OCI-LY7 (cell line): ENCODE results near the gene CLDN16. TPM values are rescaled to one million over a fixed set of nuclear protein-coding genes. Genes with fewer than 3 reads are reported as not detected.

Source experiments
- BruUV-seq: library from RNA; stranded (reverse); fragments of 400-500 nt; replicated peaks from 2 replicates; lab custom pipeline; 2021; lab: Mats Ljungman, UMichigan
- CTCF ChIA-PET: fragments of 300-600 bp; sonication (Branson Sonifier 250); formaldehyde crosslinking; loops from one replicate; lab custom pipeline; 2022; ENCODE audit warnings: antibody characterized with exemption; ENCODE audit not compliant: unreplicated experiment; lab: Charles Lee
- POLR2A ChIA-PET: fragments of 300-600 bp; sonication (Branson Sonifier 250); formaldehyde crosslinking; loops from one replicate; lab custom pipeline; 2022; ENCODE audit warnings: antibody characterized with exemption; lab: Charles Lee
- DNase-seq: peaks from one replicate; pipeline ENCODE4 v3.0.0-alpha.2; 2015; ENCODE audit warnings: low spot score
- H2AFZ ChIP-seq: fragments of 200-600 bp; sonication (generic), shearing (Covaris generic); 2 replicates; pipeline ENCODE4 v1.6.1; 2014; ENCODE audit warnings: mild to moderate bottlenecking, antibody characterized with exemption, low read length, moderate library complexity
- H3K27ac ChIP-seq: fragments of 200-600 bp; sonication (generic); 2 replicates; pipeline ENCODE4 v1.5.1; 2014; ENCODE audit warnings: mixed run types, low read depth, mild to moderate bottlenecking, moderate library complexity, low read length, inconsistent platforms; ENCODE audit not compliant: poor library complexity, severe bottlenecking
- H3K36me3 ChIP-seq: fragments of 200-600 bp; sonication (generic); 2 replicates; pipeline ENCODE4 v1.6.1; 2014; ENCODE audit warnings: mild to moderate bottlenecking, antibody characterized with exemption, low read length, moderate library complexity, mixed read lengths; ENCODE audit not compliant: insufficient read depth
- H3K4me1 ChIP-seq: fragments of 200-600 bp; sonication (generic); 2 replicates; pipeline ENCODE4 v1.5.1; 2014; ENCODE audit warnings: mild to moderate bottlenecking, low read length; ENCODE audit not compliant: insufficient read depth, poor library complexity, severe bottlenecking
- H3K4me2 ChIP-seq: fragments of 200-600 bp; sonication (generic); 2 replicates; pipeline ENCODE4 v1.6.1; 2014; ENCODE audit warnings: mild to moderate bottlenecking, low read length
- H3K4me3 ChIP-seq: fragments of 200-600 bp; sonication (generic); 2 replicates; pipeline ENCODE4 v1.5.1; 2014; ENCODE audit warnings: mild to moderate bottlenecking, low read depth, low read length; ENCODE audit not compliant: poor library complexity, severe bottlenecking
- H3K79me2 ChIP-seq: fragments of 200-600 bp; sonication (generic); 2 replicates; pipeline ENCODE4 v1.6.1; 2016; ENCODE audit warnings: low read depth, mild to moderate bottlenecking, low read length, moderate library complexity, mixed read lengths; ENCODE audit not compliant: insufficient read depth
- H3K9me2 ChIP-seq: fragments of 200-600 bp; sonication (generic); 2 replicates; pipeline ENCODE4 v1.6.1; 2016; ENCODE audit warnings: mild to moderate bottlenecking, low read length, mixed read lengths; ENCODE audit not compliant: insufficient read depth
- H3K9me3 ChIP-seq: fragments of 200-600 bp; sonication (generic); 2 replicates; pipeline ENCODE4 v1.6.1; 2014; ENCODE audit warnings: mild to moderate bottlenecking, mixed run types, low read length, mixed read lengths
- H4K20me1 ChIP-seq: fragments of 200-600 bp; sonication (generic); 2 replicates; pipeline ENCODE4 v1.6.1; 2014; ENCODE audit warnings: mild to moderate bottlenecking, antibody characterized with exemption, low read length, moderate library complexity, mixed read lengths; ENCODE audit not compliant: insufficient read depth
- EZH2phosphoT487 ChIP-seq: fragments of 200-600 bp; sonication (generic); IDR thresholded peaks from 2 replicates; pipeline ENCODE4 v1.6.1; 2018; ENCODE audit warnings: low read depth, borderline replicate concordance, mild to moderate bottlenecking, mixed run types, antibody characterized with exemption, low read length, moderate library complexity, mixed read lengths
- intact Hi-C: fragments of 100-400 bp; cut with micrococcal nuclease; formaldehyde crosslinking; loops from one replicate; pipeline ENCODE4 v1.10.0; 2022; ENCODE audit not compliant: unreplicated experiment
- total RNA-seq, 2 experiments: library from RNA; depleted of rRNA in 1 of 2; stranded (reverse); fragments of >200 nt in 1 of 2; shearing (Covaris generic) in 1 of 2; gene quantifications; 2 replicates each; pipeline ENCODE4 v1.2.3, GENCODE V29; 2014 to 2022
- TF ChIP-seq, protein P1 (sequence below): fragments of 200-600 bp; sonication (generic); conservative IDR thresholded peaks from 2 replicates; pipeline ENCODE4 v1.5.1; 2014; ENCODE audit warnings: mild to moderate bottlenecking, antibody characterized with exemption, low read length, moderate library complexity, mixed read lengths

The CLDN16 gene
- total RNA-seq, 2 experiments from 2014 or later, result not detected

- no peaks in the 10 kb centered on the region for H4K20me1 ChIP-seq
- H3K79me2 ChIP-seq, result no peaks in the 10 kb centered on the region
- no peak overlapping the region for H2AFZ ChIP-seq
- H3K4me2 ChIP-seq, result no peak overlapping the region
- no peak for DNase-seq
- intact Hi-C loops, result no loop called here
- H3K9me2 ChIP-seq, result no peaks in the 10 kb centered on the region
- CTCF ChIA-PET, result no interaction called here
- no peaks in the 10 kb centered on the region for H3K9me3 ChIP-seq
- TF ChIP-seq, protein P1, sequence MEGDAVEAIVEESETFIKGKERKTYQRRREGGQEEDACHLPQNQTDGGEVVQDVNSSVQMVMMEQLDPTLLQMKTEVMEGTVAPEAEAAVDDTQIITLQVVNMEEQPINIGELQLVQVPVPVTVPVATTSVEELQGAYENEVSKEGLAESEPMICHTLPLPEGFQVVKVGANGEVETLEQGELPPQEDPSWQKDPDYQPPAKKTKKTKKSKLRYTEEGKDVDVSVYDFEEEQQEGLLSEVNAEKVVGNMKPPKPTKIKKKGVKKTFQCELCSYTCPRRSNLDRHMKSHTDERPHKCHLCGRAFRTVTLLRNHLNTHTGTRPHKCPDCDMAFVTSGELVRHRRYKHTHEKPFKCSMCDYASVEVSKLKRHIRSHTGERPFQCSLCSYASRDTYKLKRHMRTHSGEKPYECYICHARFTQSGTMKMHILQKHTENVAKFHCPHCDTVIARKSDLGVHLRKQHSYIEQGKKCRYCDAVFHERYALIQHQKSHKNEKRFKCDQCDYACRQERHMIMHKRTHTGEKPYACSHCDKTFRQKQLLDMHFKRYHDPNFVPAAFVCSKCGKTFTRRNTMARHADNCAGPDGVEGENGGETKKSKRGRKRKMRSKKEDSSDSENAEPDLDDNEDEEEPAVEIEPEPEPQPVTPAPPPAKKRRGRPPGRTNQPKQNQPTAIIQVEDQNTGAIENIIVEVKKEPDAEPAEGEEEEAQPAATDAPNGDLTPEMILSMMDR, result no peak
- TF ChIP-seq EZH2phosphoT487, result no peak
- POLR2A ChIA-PET, result no interaction called here
- no peak overlapping the region for H3K4me3 ChIP-seq
- H3K36me3 ChIP-seq, result no peaks in the 10 kb centered on the region
- no peaks in the 10 kb centered on the region for H3K4me1 ChIP-seq
- no peak overlapping the region for H3K27ac ChIP-seq
- BruUV-seq, result no TSS peak
These were observed 68.8 kb downstream of the CLDN16 start for GRCh38 chr3:190456770-190457169.

DNA sequence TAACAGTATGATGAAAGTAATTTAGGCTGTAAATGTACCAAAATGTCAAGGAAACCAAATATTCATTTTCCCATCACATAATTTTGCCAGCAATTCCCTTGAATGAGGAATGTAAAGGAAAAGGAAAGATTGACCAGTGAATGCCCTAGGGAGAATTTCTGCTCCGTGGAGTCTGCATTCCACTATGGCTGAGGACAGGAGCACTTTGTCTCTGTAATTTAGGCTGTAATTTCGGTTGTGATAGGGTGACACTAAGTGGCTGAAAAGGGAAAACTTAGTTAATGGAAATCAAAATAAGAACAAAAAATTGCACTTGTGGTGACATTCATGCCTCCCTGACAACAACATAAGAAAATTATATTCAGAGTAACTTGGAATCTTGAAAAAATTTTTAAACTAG lies 70.1 kb downstream of the CLDN16 start:
- intact Hi-C loops, result no loop called here
- no peak for TF ChIP-seq EZH2phosphoT487
- TF ChIP-seq, protein P1, result no peak
- BruUV-seq, result no TSS peak
- Histone ChIP-seq H2AFZ (no peak overlapping the region), H3K4me3 (no peak overlapping the region), H3K9me3 (no peaks in the 10 kb centered on the region), H3K27ac (no peak overlapping the region), H3K79me2 (no peaks in the 10 kb centered on the region), H3K4me1 (no peaks in the 10 kb centered on the region), H4K20me1 (no peaks in the 10 kb centered on the region), H3K4me2 (no peak overlapping the region), H3K36me3 (no peaks in the 10 kb centered on the region), H3K9me2 (no peaks in the 10 kb centered on the region)
- POLR2A ChIA-PET, result interaction anchor here (0.6 to 0.7 kb wide), 2 partner anchors 16 to 401 kb away, joined by 3 to 4 read pairs; no protein-coding TSS in a partner anchor
- DNase-seq, result no peak
- CTCF ChIA-PET, result no interaction called here

Other genes starting within 250 kb of the CLDN16 start
- not detected in 2 replicates for gene CLDN1, start 65.7 kb upstream of the CLDN16 start, total RNA-seq (2014; rRNA removed; shearing (Covaris generic))
- gene CLDN1, start 65.7 kb upstream of the CLDN16 start, total RNA-seq (2022), result not detected in 2 replicates
- gene TMEM207, start 61.7 kb downstream of the CLDN16 start, total RNA-seq (2014; rRNA removed; shearing (Covaris generic)), result not detected in 2 replicates
- gene TMEM207, start 61.7 kb downstream of the CLDN16 start, total RNA-seq (2022), result not detected in 2 replicates
- gene IL1RAP, start 125.9 kb downstream of the CLDN16 start, total RNA-seq (2014; rRNA removed; shearing (Covaris generic)), result 2.1 and 2.3 TPM in 2 replicates
- gene IL1RAP, start 125.9 kb downstream of the CLDN16 start, total RNA-seq (2022), result 5.1 and 5.6 TPM in 2 replicates